Activated CD8-positive, alpha-beta T cell treated with anti-CD3 and anti-CD28 coated beads, Interleukin-2, amount 10 ng/mL, durations not matched to agents 7 days and 5 days (primary cell): ENCODE results near the gene BPI. TPM values are rescaled to one million over a fixed set of nuclear protein-coding genes. Genes with fewer than 3 reads are reported as not detected.

Source experiments
- ATAC-seq: fragments of 150-1000 bp; cut with Tn5 transposase; one replicate; pipeline ENCODE4 v1.10.0; 2021; ENCODE audit warnings: moderate library complexity
- CTCF ChIA-PET: fragments of 350-600 bp; sonication (Branson Sonifier 250); formaldehyde crosslinking; loops from one replicate; lab custom pipeline; 2021; ENCODE audit warnings: antibody characterized with exemption; lab: Charles Lee
- POLR2A ChIA-PET: fragments of 350-600 bp; sonication (Branson Sonifier 250); formaldehyde crosslinking; loops from one replicate; lab custom pipeline; 2021; ENCODE audit warnings: antibody characterized with exemption; lab: Charles Lee
- DNase-seq: peaks from one replicate; pipeline ENCODE4 v3.0.0-alpha.2; 2020
- H3K27ac Mint-ChIP-seq: one replicate; pipeline ENCODE4 v1.8.0; 2021; ENCODE audit warnings: mild to moderate bottlenecking, mixed read lengths
- H3K27me3 Mint-ChIP-seq: one replicate; pipeline ENCODE4 v1.8.0; 2021; ENCODE audit warnings: low read depth, mixed read lengths
- H3K36me3 Mint-ChIP-seq: one replicate; pipeline ENCODE4 v1.8.0; 2021; ENCODE audit warnings: low read depth, mixed read lengths
- H3K4me1 Mint-ChIP-seq: one replicate; pipeline ENCODE4 v1.8.0; 2021; ENCODE audit warnings: low read depth, mixed read lengths
- H3K4me3 Mint-ChIP-seq: one replicate; pipeline ENCODE4 v1.8.0; 2021; ENCODE audit warnings: mild to moderate bottlenecking, mixed read lengths
- H3K9me3 Mint-ChIP-seq: one replicate; pipeline ENCODE4 v1.8.0; 2022; ENCODE audit warnings: mixed read lengths; ENCODE audit not compliant: insufficient read depth
- total RNA-seq, 2 experiments: library from RNA; stranded (reverse); gene quantifications; one replicate each; pipeline ENCODE4 v1.2.3, GENCODE V29; 2021

The BPI gene
- total RNA-seq, 2 experiments from 2014 or later: not detected

GRCh38 chr20:38296433-38296832, 7.5 kb upstream of the BPI start:
- no peaks in the 10 kb centered on the region for H3K9me3 Mint-ChIP-seq
- no peaks in the 10 kb centered on the region for H3K4me1 Mint-ChIP-seq
- H3K4me3 Mint-ChIP-seq: no peak overlapping the region
- DNase-seq: no peak
- no peaks in the 10 kb centered on the region for H3K36me3 Mint-ChIP-seq
- H3K27me3 Mint-ChIP-seq: peaks cover 11% of the 10 kb centered on the region
- no peak for ATAC-seq
- H3K27ac Mint-ChIP-seq: no peak overlapping the region
- ChIA-PET POLR2A (no interaction called here), CTCF (no interaction called here)

GRCh38 chr20:38297916-38298674, 5.9 kb upstream of the BPI start:
- Mint-ChIP-seq H3K36me3 (no peaks in the 10 kb centered on the region), H3K9me3 (no peaks in the 10 kb centered on the region), H3K4me3 (no peak overlapping the region), H3K27me3 (peaks cover 18% of the 10 kb centered on the region), H3K4me1 (peaks cover 2% of the 10 kb centered on the region), H3K27ac (no peak overlapping the region)
- CTCF ChIA-PET: no interaction called here
- DNase-seq (no peak), ATAC-seq (no peak)
- POLR2A ChIA-PET: no interaction called here

- H3K4me3 Mint-ChIP-seq: no peak overlapping the region
- POLR2A ChIA-PET: no interaction called here
- CTCF ChIA-PET: interaction anchor here (1.3 kb wide), 1 partner anchor 78 kb away, joined by 3 read pairs; no protein-coding TSS in a partner anchor
- ATAC-seq (no peak), DNase-seq (no peak)
- H3K36me3 Mint-ChIP-seq: no peaks in the 10 kb centered on the region
- H3K9me3 Mint-ChIP-seq: no peaks in the 10 kb centered on the region
- H3K27me3 Mint-ChIP-seq: peaks cover 25% of the 10 kb centered on the region
- H3K27ac Mint-ChIP-seq: no peak overlapping the region
- H3K4me1 Mint-ChIP-seq: peaks cover 9% of the 10 kb centered on the region
Observed at GRCh38 chr20:38298768-38299288, 5.1 kb upstream of the BPI start.

- Mint-ChIP-seq H3K4me1 (peaks cover 20% of the 10 kb centered on the region), H3K9me3 (no peaks in the 10 kb centered on the region), H3K27ac (no peak overlapping the region), H3K36me3 (no peaks in the 10 kb centered on the region), H3K4me3 (no peak overlapping the region), H3K27me3 (peaks cover 36% of the 10 kb centered on the region)
- no peak for ATAC-seq
- CTCF ChIA-PET: interaction anchor here (1.3 kb wide), 1 partner anchor 79 kb away, joined by 3 read pairs; no protein-coding TSS in a partner anchor
- POLR2A ChIA-PET: no interaction called here
- DNase-seq: no peak
Observed at GRCh38 chr20:38299963-38300362, 4.0 kb upstream of the BPI start.

- H3K36me3 Mint-ChIP-seq: no peaks in the 10 kb centered on the region
Observed at GRCh38 chr20:38300438-38300837, 3.5 kb upstream of the BPI start.

GRCh38 chr20:38301309-38301708, 2.6 kb upstream of the BPI start:
- H3K27me3 Mint-ChIP-seq: peaks cover 39% of the 10 kb centered on the region
- ChIA-PET CTCF (no interaction called here), POLR2A (no interaction called here)
- DNase-seq (no peak), ATAC-seq (no peak)
- no peaks in the 10 kb centered on the region for H3K9me3 Mint-ChIP-seq
- no peak overlapping the region for H3K4me3 Mint-ChIP-seq
- no peaks in the 10 kb centered on the region for H3K36me3 Mint-ChIP-seq
- H3K4me1 Mint-ChIP-seq: peaks cover 21% of the 10 kb centered on the region
- H3K27ac Mint-ChIP-seq: no peak overlapping the region

More at GRCh38 chr20:38300438-38300837, 3.5 kb upstream of the BPI start:
- POLR2A ChIA-PET: no interaction called here
- Mint-ChIP-seq H3K4me1 (peaks cover 21% of the 10 kb centered on the region), H3K27ac (no peak overlapping the region), H3K4me3 (no peak overlapping the region), H3K27me3 (peaks cover 37% of the 10 kb centered on the region), H3K9me3 (no peaks in the 10 kb centered on the region)
- CTCF ChIA-PET: interaction anchor here (1.3 kb wide), 1 partner anchor 80 kb away, joined by 3 read pairs; no protein-coding TSS in a partner anchor
- DNase-seq (no peak), ATAC-seq (no peak)

- Mint-ChIP-seq H3K9me3 (no peaks in the 10 kb centered on the region), H3K27ac (no peak overlapping the region), H3K4me1 (peaks cover 23% of the 10 kb centered on the region), H3K4me3 (no peak overlapping the region), H3K36me3 (no peaks in the 10 kb centered on the region), H3K27me3 (peaks cover 42% of the 10 kb centered on the region)
- ATAC-seq (no peak), DNase-seq (no peak)
- ChIA-PET POLR2A (no interaction called here), CTCF (no interaction called here)
Observed at GRCh38 chr20:38302786-38303185, 1.2 kb upstream of the BPI start.

GRCh38 chr20:38304845-38305447, 990 bp downstream of the BPI start:
- ATAC-seq (peak; percentile 21), DNase-seq (peak; percentile 36)
- H3K4me3 Mint-ChIP-seq: no peak overlapping the region
- ChIA-PET CTCF (interaction anchor here (0.6 kb wide), 1 partner anchor 84 kb away, joined by 3 read pairs; no protein-coding TSS in a partner anchor), POLR2A (no interaction called here)
- peaks cover 25% of the 10 kb centered on the region for H3K4me1 Mint-ChIP-seq
- peaks cover 42% of the 10 kb centered on the region for H3K27me3 Mint-ChIP-seq
- H3K27ac Mint-ChIP-seq: no peak overlapping the region
- no peaks in the 10 kb centered on the region for H3K36me3 Mint-ChIP-seq
- no peaks in the 10 kb centered on the region for H3K9me3 Mint-ChIP-seq

- CTCF ChIA-PET: no interaction called here
- POLR2A ChIA-PET: no interaction called here
- peaks cover 44% of the 10 kb centered on the region for H3K27me3 Mint-ChIP-seq
- no peak overlapping the region for H3K4me3 Mint-ChIP-seq
- no peak overlapping the region for H3K27ac Mint-ChIP-seq
- DNase-seq: no peak
- H3K36me3 Mint-ChIP-seq: no peaks in the 10 kb centered on the region
- H3K9me3 Mint-ChIP-seq: no peaks in the 10 kb centered on the region
- peaks cover 25% of the 10 kb centered on the region for H3K4me1 Mint-ChIP-seq
- ATAC-seq: no peak
Observed at GRCh38 chr20:38305541-38305940, 1.6 kb downstream of the BPI start.

GRCh38 chr20:38306379-38306778, 2.4 kb downstream of the BPI start:
- Mint-ChIP-seq H3K4me1 (peaks cover 25% of the 10 kb centered on the region), H3K9me3 (no peaks in the 10 kb centered on the region), H3K27me3 (peaks cover 44% of the 10 kb centered on the region), H3K27ac (no peak overlapping the region), H3K4me3 (no peak overlapping the region), H3K36me3 (no peaks in the 10 kb centered on the region)
- DNase-seq (no peak), ATAC-seq (no peak)
- ChIA-PET POLR2A (no interaction called here), CTCF (no interaction called here)

GRCh38 chr20:38307371-38308046, 3.6 kb downstream of the BPI start:
- H3K4me1 Mint-ChIP-seq: peaks cover 25% of the 10 kb centered on the region

GRCh38 chr20:38308047-38308438, 4.1 kb downstream of the BPI start:
- Mint-ChIP-seq H3K4me1 (peaks cover 24% of the 10 kb centered on the region), H3K27ac (no peak overlapping the region), H3K36me3 (no peaks in the 10 kb centered on the region), H3K27me3 (peaks cover 31% of the 10 kb centered on the region), H3K9me3 (no peaks in the 10 kb centered on the region), H3K4me3 (no peak overlapping the region)
- CTCF ChIA-PET: no interaction called here
- POLR2A ChIA-PET: no interaction called here
- ATAC-seq: no peak
- DNase-seq: no peak

More at GRCh38 chr20:38307371-38308046, 3.6 kb downstream of the BPI start:
- Mint-ChIP-seq H3K27ac (no peak overlapping the region), H3K4me3 (no peak overlapping the region), H3K9me3 (no peaks in the 10 kb centered on the region), H3K27me3 (peaks cover 36% of the 10 kb centered on the region), H3K36me3 (no peaks in the 10 kb centered on the region)
- DNase-seq: no peak
- ChIA-PET POLR2A (no interaction called here), CTCF (no interaction called here)
- no peak for ATAC-seq
